ENCODE measurements around the gene RNF121.

Gene RNF121

GRCh38 chr11:72039031-72039855 lies 110.4 kb downstream of the RNF121 start:
- DNase-seq (ENCODE audit: low spot score): no peak

DNA sequence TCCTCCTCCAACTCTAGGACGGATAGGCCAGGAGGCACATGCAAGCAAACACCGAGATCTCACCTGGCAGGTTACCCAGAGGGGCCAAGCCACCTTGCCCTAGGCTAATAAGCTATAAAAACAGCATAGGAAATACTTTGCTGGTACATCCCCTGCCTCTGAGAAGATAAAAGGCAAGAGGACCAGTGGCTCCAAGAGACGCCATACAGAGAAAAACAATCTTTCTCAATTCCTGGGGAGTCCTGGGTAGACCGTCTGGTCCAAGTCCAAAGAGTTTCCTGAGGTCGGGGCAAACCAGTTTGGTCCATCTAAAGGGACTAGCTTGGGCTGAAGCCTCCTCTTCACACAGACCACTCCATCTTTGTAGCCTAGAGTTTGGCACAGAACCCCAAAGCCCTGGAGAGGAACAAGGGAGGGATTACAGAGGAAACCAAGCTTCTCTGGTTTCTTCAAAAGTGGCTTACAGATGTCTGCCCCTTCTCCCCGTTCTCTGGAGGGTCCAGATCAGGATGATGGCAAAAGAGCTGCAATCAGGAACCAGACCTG lies 111.1 kb downstream of the RNF121 start:
- no peak for DNase-seq (ENCODE audit: low spot score)

DNA sequence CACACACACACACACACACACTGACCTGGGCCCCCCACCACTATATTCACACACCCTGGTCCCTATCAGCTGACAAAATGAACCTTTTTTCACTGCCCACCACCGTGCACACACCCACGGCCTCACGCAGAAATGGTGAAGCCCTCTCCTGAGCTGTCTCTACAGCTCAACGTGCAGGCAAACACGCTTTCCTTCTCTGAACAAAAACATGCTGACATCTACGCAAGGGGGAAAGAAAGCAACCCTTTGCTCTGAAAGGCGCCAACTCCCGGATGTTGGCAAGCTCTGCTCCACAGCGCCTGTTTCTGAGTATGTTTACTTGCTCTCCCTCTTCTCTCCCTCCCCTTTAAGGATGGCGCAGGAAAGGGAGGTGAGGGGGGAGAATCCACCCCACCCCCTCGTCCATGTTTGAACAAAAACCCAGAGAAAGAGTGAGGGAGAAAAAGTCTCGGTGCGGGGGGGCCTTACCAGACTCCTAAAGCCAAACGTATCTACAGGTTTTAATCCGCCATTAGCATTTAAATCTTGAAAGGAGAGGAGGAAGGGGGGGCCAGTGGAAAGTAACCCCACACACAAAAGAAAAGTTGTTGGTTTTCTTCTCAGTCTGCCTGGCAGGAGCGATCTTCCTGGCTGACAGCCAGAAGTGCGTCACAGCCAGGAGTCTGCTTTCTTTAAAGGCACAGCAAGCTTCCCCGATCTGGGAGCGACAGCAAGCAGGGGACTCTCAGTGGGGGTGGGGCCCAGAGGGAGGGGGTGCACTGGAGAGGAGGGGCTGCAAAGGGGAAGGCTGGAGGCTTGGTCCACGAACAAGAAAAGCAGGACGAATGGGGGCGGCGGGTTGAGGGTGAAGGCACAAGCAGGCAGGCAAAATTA lies 111.9 kb downstream of the RNF121 start:
- peak; percentile 88 for DNase-seq (ENCODE audit: low spot score)

DNA sequence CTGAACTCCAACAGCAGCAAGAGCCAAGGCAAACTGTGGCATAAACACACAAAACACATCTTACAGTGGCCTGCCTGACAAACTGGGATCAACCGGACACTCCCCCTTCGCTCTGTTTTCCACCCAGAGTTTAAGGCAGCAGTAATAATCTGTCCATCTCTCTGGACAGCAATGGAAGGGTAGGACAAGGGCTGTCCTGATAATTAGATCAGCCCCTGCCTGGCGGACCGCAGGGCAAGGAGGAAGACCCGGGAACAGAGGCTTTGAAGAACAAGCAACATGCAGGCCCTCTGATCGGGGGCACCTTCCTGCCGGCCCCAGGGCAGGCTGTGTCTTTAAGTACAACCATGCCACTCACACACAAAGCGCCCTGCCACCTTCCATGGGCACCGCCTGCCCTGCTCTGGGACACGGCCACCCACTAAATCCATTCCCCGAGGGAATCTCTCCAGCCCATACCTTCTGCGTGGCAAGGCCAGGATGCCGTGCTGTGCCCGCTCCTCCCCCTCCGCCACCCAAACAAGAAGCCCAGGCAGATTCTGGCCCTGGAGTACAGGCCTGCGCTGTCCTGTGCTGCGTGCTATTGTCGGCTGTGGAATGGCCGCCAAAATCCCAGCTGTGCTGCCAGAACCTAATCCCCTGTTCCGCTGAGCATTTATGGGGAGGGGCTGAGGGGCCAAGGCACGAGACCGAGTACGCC lies 112.7 kb downstream of the RNF121 start:
- DNase-seq (ENCODE audit: low spot score): peak; percentile 52

DNA sequence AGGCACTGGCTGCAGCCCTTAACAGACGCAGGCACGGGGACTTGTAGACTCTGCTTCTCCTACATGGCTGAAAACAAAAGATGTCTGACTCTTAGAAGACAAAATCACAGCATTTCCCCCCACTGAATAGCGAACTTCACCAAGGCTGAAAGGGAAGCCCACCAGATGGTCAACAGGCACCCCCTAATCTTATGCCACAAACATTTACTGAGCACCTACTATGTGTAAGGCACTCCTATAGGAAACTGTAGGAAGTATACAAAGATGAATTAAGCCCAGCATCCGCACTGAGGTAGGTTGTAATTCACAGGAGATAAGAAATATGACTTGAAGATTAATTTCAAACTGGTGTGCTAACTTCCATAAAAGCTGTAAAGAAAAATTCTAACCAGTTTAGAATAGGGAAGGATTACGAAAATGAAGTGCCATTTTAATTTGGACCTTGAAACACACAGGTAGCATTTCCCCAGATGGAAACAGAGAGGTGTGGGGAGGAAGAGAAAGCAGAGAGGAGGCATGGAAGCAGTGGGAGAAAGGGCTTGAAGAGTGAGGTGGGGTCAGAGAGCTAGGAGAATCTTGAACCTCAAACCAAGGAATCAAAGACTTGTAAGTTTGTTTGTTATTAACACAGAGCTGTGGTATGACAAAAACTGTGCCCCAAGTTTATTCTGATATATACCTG lies 113.4 kb downstream of the RNF121 start:
- no peak for DNase-seq (ENCODE audit: low spot score)

DNA sequence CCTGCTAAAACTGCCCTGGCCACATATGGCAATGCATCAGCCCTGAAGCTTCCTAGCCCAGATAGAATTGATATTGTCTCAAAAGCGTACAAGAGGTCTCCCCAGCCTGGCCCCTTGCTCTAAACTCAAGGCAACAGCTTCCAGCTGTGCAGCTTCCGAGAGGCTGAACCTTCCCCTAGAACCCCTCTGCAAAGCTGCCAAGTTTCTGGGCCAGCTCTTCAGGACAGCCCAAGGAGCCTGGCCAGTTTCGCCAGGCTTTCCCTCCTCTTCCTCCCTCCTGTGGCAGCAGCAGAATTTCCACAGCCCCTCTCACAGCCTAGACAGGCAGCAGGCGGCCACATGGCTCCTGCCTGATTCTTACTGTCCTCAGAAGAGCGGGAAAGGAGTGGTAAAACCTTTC lies 117.0 kb downstream of the RNF121 start:
- DNase-seq (ENCODE audit: low spot score): no peak

Data from kidney capillary endothelial cell (primary cell).